ENCODE measurements around the gene KDM1B. TPM values are rescaled to one million over a fixed set of nuclear protein-coding genes. Genes with fewer than 3 reads are reported as not detected.
A peak's percentile ranks its signal among the peaks of the same experiment; 100 is the strongest.
"Not testable (repeated sequence)": the region's sequence is repeated elsewhere in the genome, so short reads cannot be mapped to it uniquely, and the experiment has no call there.

Gene KDM1B
- total RNA-seq, 1 experiment from 2014 or later: 21.2 TPM

DNA sequence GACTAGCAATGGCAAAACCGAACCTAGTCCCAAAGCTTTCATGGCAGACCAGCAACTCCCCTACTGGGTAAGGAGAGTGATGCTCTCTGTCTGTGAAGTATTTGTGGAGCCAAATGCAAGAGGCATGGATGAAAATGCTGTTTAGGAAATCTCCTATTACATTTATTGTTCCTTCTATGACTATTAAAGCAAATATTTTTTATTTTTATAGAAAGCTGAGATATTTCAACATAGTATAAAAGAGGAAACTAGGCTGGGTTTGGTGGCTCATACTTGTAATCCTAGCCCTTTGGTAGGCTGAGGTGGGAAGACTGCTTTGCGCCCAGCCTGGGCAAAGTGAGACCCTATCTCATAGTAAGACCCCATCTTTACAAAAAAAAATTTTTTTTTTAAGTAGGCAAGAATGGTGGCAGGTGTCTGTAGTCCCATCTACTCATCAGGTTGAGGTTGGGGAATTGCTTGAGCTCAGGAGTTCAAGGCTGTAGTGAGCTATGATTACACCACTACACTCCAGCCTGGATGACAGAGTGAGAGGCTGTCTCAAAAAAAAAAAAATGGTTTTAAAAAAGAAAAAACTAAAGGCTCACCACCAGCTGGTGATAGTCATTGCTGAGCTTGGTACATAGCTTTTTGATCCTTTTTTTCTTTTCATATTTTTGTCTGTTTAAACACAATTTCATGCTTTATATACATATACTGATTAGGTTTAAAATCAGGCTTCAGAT lies 11.3 kb downstream of the KDM1B start:
- peak; percentile 40 for DNase-seq (ENCODE audit: unreplicated experiment)
- H3K36me3 Mint-ChIP-seq (ENCODE audit: insufficient read depth, unreplicated experiment): peaks cover 62% of the 10 kb centered on the region
- no TSS peak for BruUV-seq (replicated peaks)
- no peak overlapping the region for H3K27ac Mint-ChIP-seq (ENCODE audit: low read depth, unreplicated experiment)
- H3K27me3 Mint-ChIP-seq (ENCODE audit: insufficient read depth, unreplicated experiment): no peaks in the 10 kb centered on the region
- H3K9me3 Mint-ChIP-seq (ENCODE audit: unreplicated experiment): no peaks in the 10 kb centered on the region
- peaks cover 5% of the 10 kb centered on the region for H3K4me1 Mint-ChIP-seq (ENCODE audit: insufficient read depth, unreplicated experiment)
- no peak overlapping the region for H3K4me3 Mint-ChIP-seq (ENCODE audit: unreplicated experiment)
- intact Hi-C loops (cut with micrococcal nuclease): no loop called here
- POLR2A ChIA-PET: interaction anchor here (1.1 to 1.9 kb wide), 2 partner anchors 10 to 20 kb away, joined by 3 to 10 read pairs; no protein-coding TSS in a partner anchor
- CTCF ChIA-PET: interaction anchor here (0.7 kb wide), 1 partner anchor 37 kb away, joined by 3 read pairs; no protein-coding TSS in a partner anchor
- TF ChIP-seq, protein P1, sequence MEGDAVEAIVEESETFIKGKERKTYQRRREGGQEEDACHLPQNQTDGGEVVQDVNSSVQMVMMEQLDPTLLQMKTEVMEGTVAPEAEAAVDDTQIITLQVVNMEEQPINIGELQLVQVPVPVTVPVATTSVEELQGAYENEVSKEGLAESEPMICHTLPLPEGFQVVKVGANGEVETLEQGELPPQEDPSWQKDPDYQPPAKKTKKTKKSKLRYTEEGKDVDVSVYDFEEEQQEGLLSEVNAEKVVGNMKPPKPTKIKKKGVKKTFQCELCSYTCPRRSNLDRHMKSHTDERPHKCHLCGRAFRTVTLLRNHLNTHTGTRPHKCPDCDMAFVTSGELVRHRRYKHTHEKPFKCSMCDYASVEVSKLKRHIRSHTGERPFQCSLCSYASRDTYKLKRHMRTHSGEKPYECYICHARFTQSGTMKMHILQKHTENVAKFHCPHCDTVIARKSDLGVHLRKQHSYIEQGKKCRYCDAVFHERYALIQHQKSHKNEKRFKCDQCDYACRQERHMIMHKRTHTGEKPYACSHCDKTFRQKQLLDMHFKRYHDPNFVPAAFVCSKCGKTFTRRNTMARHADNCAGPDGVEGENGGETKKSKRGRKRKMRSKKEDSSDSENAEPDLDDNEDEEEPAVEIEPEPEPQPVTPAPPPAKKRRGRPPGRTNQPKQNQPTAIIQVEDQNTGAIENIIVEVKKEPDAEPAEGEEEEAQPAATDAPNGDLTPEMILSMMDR (IDR thresholded peaks at IDR 0.05; ENCODE audit: unreplicated experiment): no peak

DNA sequence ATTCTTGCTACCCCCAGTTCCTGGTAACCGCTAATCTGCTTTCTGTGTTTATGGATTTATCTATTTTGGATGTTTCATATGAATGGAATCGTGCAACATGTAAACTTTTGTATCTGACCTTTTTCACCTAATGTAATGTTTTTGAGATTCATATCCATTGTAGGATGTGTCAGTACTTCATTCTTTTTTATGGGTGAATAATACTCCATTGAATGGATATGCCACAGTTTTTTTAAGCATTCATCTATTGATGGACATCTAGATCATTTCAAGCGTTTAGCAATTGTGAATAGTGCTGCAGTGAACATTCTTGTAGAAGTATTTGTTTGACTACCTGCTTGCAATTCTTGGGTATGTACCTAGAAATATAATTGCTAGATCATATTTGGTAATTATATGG lies 13.0 kb downstream of the KDM1B start:
- intact Hi-C loops (cut with micrococcal nuclease): no loop called here
- TF ChIP-seq, protein P1 (IDR thresholded peaks at IDR 0.05; ENCODE audit: unreplicated experiment): no peak
- Mint-ChIP-seq H3K27me3 (ENCODE audit: insufficient read depth, unreplicated experiment) (no peaks in the 10 kb centered on the region), H3K4me1 (ENCODE audit: insufficient read depth, unreplicated experiment) (no peaks in the 10 kb centered on the region), H3K4me3 (ENCODE audit: unreplicated experiment) (no peak overlapping the region), H3K36me3 (ENCODE audit: insufficient read depth, unreplicated experiment) (peaks cover 55% of the 10 kb centered on the region), H3K27ac (ENCODE audit: low read depth, unreplicated experiment) (no peak overlapping the region), H3K9me3 (ENCODE audit: unreplicated experiment) (no peaks in the 10 kb centered on the region)
- CTCF ChIA-PET: interaction anchor here (0.6 kb wide), 1 partner anchor 99 kb away, joined by 5 read pairs; no protein-coding TSS in a partner anchor
- POLR2A ChIA-PET: interaction anchor here (1.9 kb wide), 1 partner anchor 12 kb away, joined by 10 read pairs; no protein-coding TSS in a partner anchor
- BruUV-seq (replicated peaks): no TSS peak
- DNase-seq (ENCODE audit: unreplicated experiment): no peak

DNA sequence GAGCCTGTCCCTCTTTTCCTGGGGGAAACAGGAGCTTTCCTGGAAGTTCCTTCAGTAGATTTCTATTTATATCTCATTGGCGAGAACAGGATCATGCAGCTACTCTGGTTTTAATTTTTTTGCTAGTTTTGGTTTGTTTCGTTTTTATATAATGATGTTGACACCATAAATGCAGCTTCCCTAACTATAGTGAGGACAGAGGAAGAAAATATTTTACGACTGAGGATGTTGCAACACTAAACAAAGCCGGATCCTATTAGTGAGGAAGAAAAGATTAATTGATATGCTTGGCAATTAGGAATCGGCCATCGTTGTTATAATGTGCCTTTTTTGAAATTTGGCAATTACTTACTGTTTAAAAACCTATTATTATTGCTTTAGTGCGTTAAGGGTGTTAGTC lies 16.6 kb downstream of the KDM1B start:
- POLR2A ChIA-PET: interaction anchor here (2.8 kb wide), 1 partner anchor 10 kb away, joined by 13 read pairs; no protein-coding TSS in a partner anchor
- TF ChIP-seq, protein P1 (IDR thresholded peaks at IDR 0.05; ENCODE audit: unreplicated experiment): no peak
- CTCF ChIA-PET: interaction anchor here (1.1 kb wide), 1 partner anchor 15 kb away, joined by 3 read pairs; no protein-coding TSS in a partner anchor
- Mint-ChIP-seq H3K4me1 (ENCODE audit: insufficient read depth, unreplicated experiment) (no peaks in the 10 kb centered on the region), H3K27me3 (ENCODE audit: insufficient read depth, unreplicated experiment) (no peaks in the 10 kb centered on the region), H3K4me3 (ENCODE audit: unreplicated experiment) (no peak overlapping the region), H3K27ac (ENCODE audit: low read depth, unreplicated experiment) (no peak overlapping the region), H3K9me3 (ENCODE audit: unreplicated experiment) (no peaks in the 10 kb centered on the region), H3K36me3 (ENCODE audit: insufficient read depth, unreplicated experiment) (peaks cover 73% of the 10 kb centered on the region)
- BruUV-seq (replicated peaks): no TSS peak
- intact Hi-C loops (cut with micrococcal nuclease): no loop called here
- no peak for DNase-seq (ENCODE audit: unreplicated experiment)

DNA sequence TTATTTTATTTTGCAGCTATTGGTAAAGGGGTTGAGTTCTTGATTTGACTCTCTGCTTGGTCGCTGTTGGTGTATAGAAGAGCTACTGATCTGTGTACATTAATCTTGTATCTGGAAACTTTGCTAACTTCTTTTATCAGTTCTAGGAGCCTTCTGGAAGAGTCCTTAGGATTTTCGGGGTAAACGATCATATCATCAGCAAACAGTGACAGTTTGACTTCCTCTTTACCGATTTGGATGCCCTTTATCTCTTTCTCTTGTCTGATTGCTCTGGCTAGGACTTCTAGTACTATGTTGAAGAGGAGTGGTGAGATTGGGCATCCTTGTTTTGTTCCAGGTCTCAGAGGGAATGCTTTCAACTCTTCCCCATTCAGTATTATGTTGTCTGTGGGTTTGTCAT lies 21.0 kb downstream of the KDM1B start:
- H3K27ac Mint-ChIP-seq (ENCODE audit: low read depth, unreplicated experiment); H3K4me1 Mint-ChIP-seq (ENCODE audit: insufficient read depth, unreplicated experiment); CTCF ChIA-PET; H3K4me3 Mint-ChIP-seq (ENCODE audit: unreplicated experiment); BruUV-seq (replicated peaks); H3K27me3 Mint-ChIP-seq (ENCODE audit: insufficient read depth, unreplicated experiment); H3K9me3 Mint-ChIP-seq (ENCODE audit: unreplicated experiment); DNase-seq (ENCODE audit: unreplicated experiment); intact Hi-C loops (cut with micrococcal nuclease): not testable (repeated sequence)
- POLR2A ChIA-PET: interaction anchor here (0.6 to 1.0 kb wide), 2 partner anchors 29 to 536 kb away, joined by 3 read pairs; no protein-coding TSS in a partner anchor
- H3K36me3 Mint-ChIP-seq (ENCODE audit: insufficient read depth, unreplicated experiment): peaks cover 45% of the 10 kb centered on the region

Measured in MCF 10A (cell line).